ENCODE data around the gene TXNIP.

DNA sequence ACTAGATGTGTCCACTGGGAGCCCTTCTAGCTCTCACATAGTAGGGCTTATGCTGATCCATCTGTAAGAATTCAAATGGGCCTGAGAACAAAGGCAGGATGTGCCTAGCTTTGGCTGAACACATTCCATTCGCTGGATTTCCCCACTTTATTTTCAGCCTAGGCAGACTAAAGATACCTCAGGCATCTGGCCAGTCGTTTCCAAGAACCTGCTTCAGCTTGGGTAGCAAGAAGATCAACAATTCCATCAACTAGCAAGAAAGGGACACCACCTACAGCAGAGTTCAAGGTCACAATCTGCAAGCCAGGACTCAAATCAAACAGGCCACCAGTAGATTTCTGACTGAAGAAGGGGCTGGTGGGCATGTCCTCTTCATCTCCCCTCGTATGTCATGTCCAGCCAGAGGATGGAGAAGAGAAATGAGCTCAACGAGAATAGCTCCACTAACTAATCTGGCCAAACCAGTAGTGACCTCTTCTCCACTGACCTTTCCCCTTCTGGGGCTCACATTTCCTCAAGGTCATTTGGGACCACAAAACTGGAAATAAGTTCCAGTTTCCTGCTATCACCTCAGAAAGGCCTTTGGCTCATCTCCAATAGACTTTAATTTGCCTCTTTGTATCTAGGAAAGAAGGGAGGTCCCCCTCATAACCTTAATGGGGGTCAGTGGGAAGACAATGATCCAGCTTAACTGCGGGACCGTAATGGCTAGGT lies 14.2 kb downstream of the TXNIP start:
- no peak for TF ChIP-seq POLR2A (IDR thresholded peaks at IDR 0.05)
- TF ChIP-seq, protein P1, sequence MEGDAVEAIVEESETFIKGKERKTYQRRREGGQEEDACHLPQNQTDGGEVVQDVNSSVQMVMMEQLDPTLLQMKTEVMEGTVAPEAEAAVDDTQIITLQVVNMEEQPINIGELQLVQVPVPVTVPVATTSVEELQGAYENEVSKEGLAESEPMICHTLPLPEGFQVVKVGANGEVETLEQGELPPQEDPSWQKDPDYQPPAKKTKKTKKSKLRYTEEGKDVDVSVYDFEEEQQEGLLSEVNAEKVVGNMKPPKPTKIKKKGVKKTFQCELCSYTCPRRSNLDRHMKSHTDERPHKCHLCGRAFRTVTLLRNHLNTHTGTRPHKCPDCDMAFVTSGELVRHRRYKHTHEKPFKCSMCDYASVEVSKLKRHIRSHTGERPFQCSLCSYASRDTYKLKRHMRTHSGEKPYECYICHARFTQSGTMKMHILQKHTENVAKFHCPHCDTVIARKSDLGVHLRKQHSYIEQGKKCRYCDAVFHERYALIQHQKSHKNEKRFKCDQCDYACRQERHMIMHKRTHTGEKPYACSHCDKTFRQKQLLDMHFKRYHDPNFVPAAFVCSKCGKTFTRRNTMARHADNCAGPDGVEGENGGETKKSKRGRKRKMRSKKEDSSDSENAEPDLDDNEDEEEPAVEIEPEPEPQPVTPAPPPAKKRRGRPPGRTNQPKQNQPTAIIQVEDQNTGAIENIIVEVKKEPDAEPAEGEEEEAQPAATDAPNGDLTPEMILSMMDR (IDR thresholded peaks at IDR 0.05) = no peak

Measured in vagina (tissue), 2 donors.